GM12874 (cell line): ENCODE measurements around the gene CUL4A.

Source experiments
- CTCF ChIP-seq: IDR thresholded peaks from 2 replicates; pipeline ENCODE4 v1.5.1; 2011; ENCODE audit warnings: low read depth, mild to moderate bottlenecking, control low read depth, low read length, moderate library complexity; ENCODE audit not compliant: insufficient read depth

Gene CUL4A

GRCh38 chr13:113274721-113275120, 65.3 kb downstream of the CUL4A start:
- TF ChIP-seq CTCF = no peak

- peak; percentile 45; the same call in 1 of the 2 replicates for TF ChIP-seq CTCF
Measured at GRCh38 chr13:113275387-113275786, 66.0 kb downstream of the CUL4A start.

- TF ChIP-seq CTCF = no peak
Measured at GRCh38 chr13:113280126-113280525, 70.7 kb downstream of the CUL4A start.

GRCh38 chr13:113283904-113284303, 74.5 kb downstream of the CUL4A start:
- TF ChIP-seq CTCF = no peak

- no peak for TF ChIP-seq CTCF
Measured at GRCh38 chr13:113288880-113289279, 79.5 kb downstream of the CUL4A start.

- no peak for TF ChIP-seq CTCF
Measured at GRCh38 chr13:113291129-113291528, 81.7 kb downstream of the CUL4A start.

GRCh38 chr13:113292021-113292862, 82.8 kb downstream of the CUL4A start:
- no peak for TF ChIP-seq CTCF
